Measurements from ENCODE around the gene FGF2. TPM values are rescaled to one million over a fixed set of nuclear protein-coding genes. Genes with fewer than 3 reads are reported as not detected.

Gene FGF2
- total and polyA plus RNA-seq, 4 donors = 0.52 to 1.4 (median 0.98) TPM

Other genes with a start within 250 kb of the FGF2 start
- not detected for gene IL21, start 205.8 kb upstream of the FGF2 start, total RNA-seq
- gene IL21, start 205.8 kb upstream of the FGF2 start, polyA plus RNA-seq = not detected
- gene BBS12, start 94.1 kb upstream of the FGF2 start, total RNA-seq = 1 to 10 TPM; 1.0 to 2.1 TPM
- gene BBS12, start 94.1 kb upstream of the FGF2 start, polyA plus RNA-seq = under 1 TPM; 0.53 to 0.59 TPM
- 10 to 100 TPM in 1 of 2 donors, 1 to 10 TPM in 1; 8.8 to 10.9 TPM for gene NUDT6, start 95.8 kb downstream of the FGF2 start, total RNA-seq
- 10 to 100 TPM; 11.1 to 13.8 TPM for gene NUDT6, start 95.8 kb downstream of the FGF2 start, polyA plus RNA-seq

Measured in liver (tissue), 4 donors.